ENCODE measurements around the gene ATF4. TPM values are rescaled to one million over a fixed set of nuclear protein-coding genes. Genes with fewer than 3 reads are reported as not detected.

ATF4 gene
- total and polyA plus RNA-seq, 12 donors: 207 to 1,513 (median 346) TPM

- WGBS, 4 donors: 5 to 11% (median 8%) methylated on average over 5 to 34 of the region's 34 CpGs
- Histone ChIP-seq H3K9me3 (replicated peaks in 1 of 3) (no peaks in the 10 kb centered on the region), H3K36me3 (replicated peaks in 1 of 2) (no peaks in the 10 kb centered on the region), H3K4me3 (peak overlapping the region in 2 of 4 donors; percentile 40 to 59), H3K27me3 (peaks cover 5% of the 10 kb centered on the region), H3K4me1 (replicated peaks in 1 of 2) (peaks cover 0 to 10% of the 10 kb centered on the region in 2 donors), H3K27ac (peak overlapping the region in 2 of 5 donors; percentile 37 to 65)
- intact Hi-C loops (cut with DNase I): loop anchor here in 1 of 2 donors (10.0 kb wide), 1 partner anchor 247 kb away; no protein-coding TSS in a partner anchor
- no peak for TF ChIP-seq POLR2A (IDR thresholded peaks at IDR 0.05)
- TF ChIP-seq, protein P1, sequence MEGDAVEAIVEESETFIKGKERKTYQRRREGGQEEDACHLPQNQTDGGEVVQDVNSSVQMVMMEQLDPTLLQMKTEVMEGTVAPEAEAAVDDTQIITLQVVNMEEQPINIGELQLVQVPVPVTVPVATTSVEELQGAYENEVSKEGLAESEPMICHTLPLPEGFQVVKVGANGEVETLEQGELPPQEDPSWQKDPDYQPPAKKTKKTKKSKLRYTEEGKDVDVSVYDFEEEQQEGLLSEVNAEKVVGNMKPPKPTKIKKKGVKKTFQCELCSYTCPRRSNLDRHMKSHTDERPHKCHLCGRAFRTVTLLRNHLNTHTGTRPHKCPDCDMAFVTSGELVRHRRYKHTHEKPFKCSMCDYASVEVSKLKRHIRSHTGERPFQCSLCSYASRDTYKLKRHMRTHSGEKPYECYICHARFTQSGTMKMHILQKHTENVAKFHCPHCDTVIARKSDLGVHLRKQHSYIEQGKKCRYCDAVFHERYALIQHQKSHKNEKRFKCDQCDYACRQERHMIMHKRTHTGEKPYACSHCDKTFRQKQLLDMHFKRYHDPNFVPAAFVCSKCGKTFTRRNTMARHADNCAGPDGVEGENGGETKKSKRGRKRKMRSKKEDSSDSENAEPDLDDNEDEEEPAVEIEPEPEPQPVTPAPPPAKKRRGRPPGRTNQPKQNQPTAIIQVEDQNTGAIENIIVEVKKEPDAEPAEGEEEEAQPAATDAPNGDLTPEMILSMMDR (IDR thresholded peaks at IDR 0.05): no peak
- peak in 3 of 7 donors; percentile 27 to 61 (median 35) for DNase-seq
Observed at GRCh38 chr22:39558254-39558727, 37.9 kb downstream of the ATF4 start.

- WGBS, 4 donors: 73 to 77% (median 75%) methylated on average over 6 to 14 of the region's 14 CpGs
- Histone ChIP-seq H3K27ac (peak overlapping the region in 2 of 5 donors; percentile 37 to 65), H3K9me3 (replicated peaks in 1 of 3) (no peaks in the 10 kb centered on the region), H3K36me3 (replicated peaks in 1 of 2) (no peaks in the 10 kb centered on the region), H3K4me3 (no peak overlapping the region), H3K4me1 (replicated peaks in 1 of 2) (peaks cover 0 to 10% of the 10 kb centered on the region in 2 donors), H3K27me3 (peaks cover 5% of the 10 kb centered on the region)
- TF ChIP-seq POLR2A (IDR thresholded peaks at IDR 0.05): no peak
- TF ChIP-seq, protein P1 (IDR thresholded peaks at IDR 0.05): no peak
- intact Hi-C loops (cut with DNase I): loop anchor here in 1 of 2 donors (10.0 kb wide), 1 partner anchor 246 kb away; no protein-coding TSS in a partner anchor
- no peak for DNase-seq
Observed at GRCh38 chr22:39558950-39559349, 38.6 kb downstream of the ATF4 start.

GRCh38 chr22:39559456-39560105 lies 39.2 kb downstream of the ATF4 start:
- WGBS, 4 donors: 42 to 52% (median 48%) methylated on average over 11 of the region's 11 CpGs
- Histone ChIP-seq H3K4me1 (replicated peaks in 1 of 2) (peaks cover 0 to 10% of the 10 kb centered on the region in 2 donors), H3K36me3 (replicated peaks in 1 of 2) (no peaks in the 10 kb centered on the region), H3K27ac (peak overlapping the region in 2 of 5 donors; percentile 37 to 65), H3K4me3 (no peak overlapping the region), H3K9me3 (replicated peaks in 1 of 3) (no peaks in the 10 kb centered on the region), H3K27me3 (peaks cover 5% of the 10 kb centered on the region)
- TF ChIP-seq, protein P1 (IDR thresholded peaks at IDR 0.05): peak; percentile 15 to 54 (median 34)
- no peak for TF ChIP-seq POLR2A (IDR thresholded peaks at IDR 0.05)
- peak in 4 of 7 donors; percentile 19 to 49 (median 42) for DNase-seq
- intact Hi-C loops (cut with DNase I): loop anchor here in 1 of 2 donors (10.0 kb wide), 1 partner anchor 245 kb away; no protein-coding TSS in a partner anchor

DNA sequence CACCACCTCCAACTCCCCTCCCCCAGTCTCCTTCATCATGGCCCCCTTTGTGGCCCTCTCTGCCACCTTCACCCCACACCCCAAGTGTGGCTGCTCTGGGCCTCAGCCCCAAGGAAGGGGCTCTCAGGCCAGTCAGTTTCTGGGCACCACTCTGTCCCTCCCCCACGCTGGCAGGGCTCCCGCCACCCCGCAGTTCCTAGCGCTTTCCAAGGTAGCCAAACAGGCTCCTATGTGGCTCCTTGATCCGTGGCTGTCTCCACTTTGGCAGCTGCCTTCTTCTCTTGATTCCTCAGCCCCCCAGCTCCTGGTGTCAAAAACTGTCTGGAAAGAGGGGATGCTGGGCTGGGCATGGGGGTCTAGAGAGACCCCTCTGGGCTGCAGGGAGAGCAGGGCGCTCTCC lies 39.8 kb downstream of the ATF4 start:
- H3K27ac ChIP-seq: no peak overlapping the region
- intact Hi-C loops (cut with DNase I): no loop called here
- 36 to 69% (median 45%) methylated on average over 3 to 6 of the region's 6 CpGs for WGBS, 4 donors
- DNase-seq: peak in 1 of 7 donors; percentile 13
- H3K4me3 ChIP-seq: no peak overlapping the region
- H3K36me3 ChIP-seq (replicated peaks in 1 of 2): no peaks in the 10 kb centered on the region
- H3K27me3 ChIP-seq: peaks cover 5% of the 10 kb centered on the region
- no peaks in the 10 kb centered on the region for H3K9me3 ChIP-seq (replicated peaks in 1 of 3)
- TF ChIP-seq, protein P1 (IDR thresholded peaks at IDR 0.05): no peak
- no peak for TF ChIP-seq POLR2A (IDR thresholded peaks at IDR 0.05)
- peaks cover 0 to 10% of the 10 kb centered on the region in 2 donors for H3K4me1 ChIP-seq (replicated peaks in 1 of 2)
